HepG2 (cell line): ENCODE results near the gene OSGIN1. TPM values are rescaled to one million over a fixed set of nuclear protein-coding genes. Genes with fewer than 3 reads are reported as not detected.

Source experiments
- CHD4 ChIP-seq: fragments of 200-600 bp; sonication (generic); IDR thresholded peaks from 2 replicates; pipeline ENCODE4 v1.7.0; 2017; ENCODE audit warnings: mild to moderate bottlenecking, low read length, borderline replicate concordance
- IKZF1 ChIP-seq: fragments of 450-650 bp; IDR thresholded peaks from 2 replicates; pipeline ENCODE4 v1.7.1; 2016
- MTA3 ChIP-seq: sonication (generic); formaldehyde crosslinking; IDR thresholded peaks from 2 replicates; pipeline ENCODE4 v1.4.0; 2020; ENCODE audit warnings: missing genetic modification reagents
- MYC ChIP-seq: sonication (generic); formaldehyde crosslinking; IDR thresholded peaks from 2 replicates; pipeline ENCODE4 v1.9.0; 2021; ENCODE audit warnings: missing genetic modification reagents, borderline replicate concordance
- NR2F1 ChIP-seq, 2 experiments: fragments of 450-650 bp in 1 of 2; formaldehyde crosslinking in 1 of 2; IDR thresholded peaks; 2 replicates each; pipeline versions ENCODE4 v1.5.0 to v1.6.1; 2016 to 2020; ENCODE audit warnings: mild to moderate bottlenecking in 1 of 2, missing compliant biosample characterization in 1 of 2, missing genetic modification reagents in 1 of 2, moderate library complexity in 1 of 2
- NR2F2 ChIP-seq: IDR thresholded peaks from 2 replicates; pipeline ENCODE4 v1.6.1; 2012; ENCODE audit warnings: low read depth, inconsistent platforms, borderline replicate concordance
- RBM22 ChIP-seq: fragments of 200-400 bp; formaldehyde crosslinking; optimal IDR thresholded peaks from 2 replicates; pipeline ENCODE3; 2017; ENCODE audit warnings: mild to moderate bottlenecking, low read length, moderate library complexity
- SP5 ChIP-seq: IDR thresholded peaks from 2 replicates; pipeline ENCODE4 v1.6.1; 2016; ENCODE audit warnings: low read depth, borderline replicate concordance
- ZNF143 ChIP-seq: sonication (generic); formaldehyde crosslinking; IDR thresholded peaks from 2 replicates; pipeline ENCODE4 v1.4.0; 2020; ENCODE audit warnings: missing genetic modification reagents
- ZNF235 ChIP-seq: sonication (generic); formaldehyde crosslinking; IDR thresholded peaks from 2 replicates; pipeline ENCODE4 v1.8.1; 2023; ENCODE audit warnings: mild to moderate bottlenecking, missing genetic modification reagents, borderline replicate concordance
- ZNF263 ChIP-seq: sonication (generic); formaldehyde crosslinking; IDR thresholded peaks from 2 replicates; pipeline ENCODE4 v1.4.0; 2020; ENCODE audit warnings: missing genetic modification reagents
- ZNF337 ChIP-seq: sonication (generic); formaldehyde crosslinking; IDR thresholded peaks from 2 replicates; pipeline ENCODE4 v1.5.1; 2020; ENCODE audit warnings: missing genetic modification reagents, low read depth, mild to moderate bottlenecking, borderline replicate concordance
- ZNF550 ChIP-seq: sonication (generic); formaldehyde crosslinking; IDR thresholded peaks from 2 replicates; pipeline ENCODE4 v1.4.0; 2020; ENCODE audit warnings: mild to moderate bottlenecking, missing genetic modification reagents, borderline replicate concordance
- ZNF569 ChIP-seq: sonication (generic); formaldehyde crosslinking; IDR thresholded peaks from 2 replicates; pipeline ENCODE4 v1.5.0; 2020; ENCODE audit warnings: mild to moderate bottlenecking, missing genetic modification reagents, moderate library complexity, borderline replicate concordance
- ZNF878 ChIP-seq: sonication (generic); formaldehyde crosslinking; IDR thresholded peaks from 2 replicates; pipeline ENCODE4 v1.8.1; 2023; ENCODE audit warnings: mild to moderate bottlenecking, missing genetic modification reagents, moderate library complexity
- polyA plus RNA-seq, 8 experiments: library from polyadenylated mRNA; depleted of rRNA in 3 of 8; stranded (reverse) in 7 of 8; unstranded in 1 of 8; fragments of >200 nt; fragmentation: Illumina TruSeq in 4 of 8; extraction: Trizol in 4 of 8; gene quantifications; 2 replicates each; pipeline versions ENCODE4 v1.2.1 to v1.2.3, GENCODE V29; 2011 to 2016; ENCODE audit warnings: low read depth in 4 of 8, missing spikeins in 1 of 8, mixed read lengths in 1 of 8; ENCODE audit not compliant: insufficient read depth in 1 of 8
- total RNA-seq, 5 experiments: library from RNA; depleted of rRNA; stranded (reverse); fragments of >200 nt; fragmentation: Illumina TruSeq; extraction: Trizol; gene quantifications; 2 replicates each; pipeline ENCODE4 v1.2.3, GENCODE V29; 2016; ENCODE audit warnings: low read depth in 1 of 5
- TF ChIP-seq, protein P1 (sequence below): IDR thresholded peaks from 2 replicates; pipeline ENCODE4 v1.6.1; 2016; ENCODE audit warnings: mild to moderate bottlenecking, missing biosample characterization, missing genetic modification reagents
- TF ChIP-seq, protein P2 (sequence below): sonication (generic); formaldehyde crosslinking; IDR thresholded peaks from 2 replicates; pipeline ENCODE4 v1.5.0; 2020; ENCODE audit warnings: mild to moderate bottlenecking, missing genetic modification reagents
- TF ChIP-seq, protein P3 (sequence below), 2 experiments: sonication (generic) in 1 of 2; formaldehyde crosslinking in 1 of 2; IDR thresholded peaks; 2 replicates each; pipeline versions ENCODE4 v1.4.0 to v1.6.1; 2018 to 2020; ENCODE audit warnings: missing genetic modification reagents in 2 of 2, borderline replicate concordance in 1 of 2, low read depth in 1 of 2, mild to moderate bottlenecking in 1 of 2, missing biosample characterization in 1 of 2
- TF ChIP-seq, protein P4 (sequence below): sonication (generic); formaldehyde crosslinking; IDR thresholded peaks from 2 replicates; pipeline ENCODE4 v1.4.0; 2020; ENCODE audit warnings: missing genetic modification reagents, borderline replicate concordance

Gene OSGIN1
- total and polyA plus RNA-seq, 2 of the 13 experiments (the other 11 are each of a cell fraction or from before 2014, with no cell fraction given) = 20.5 to 27.1 TPM

DNA sequence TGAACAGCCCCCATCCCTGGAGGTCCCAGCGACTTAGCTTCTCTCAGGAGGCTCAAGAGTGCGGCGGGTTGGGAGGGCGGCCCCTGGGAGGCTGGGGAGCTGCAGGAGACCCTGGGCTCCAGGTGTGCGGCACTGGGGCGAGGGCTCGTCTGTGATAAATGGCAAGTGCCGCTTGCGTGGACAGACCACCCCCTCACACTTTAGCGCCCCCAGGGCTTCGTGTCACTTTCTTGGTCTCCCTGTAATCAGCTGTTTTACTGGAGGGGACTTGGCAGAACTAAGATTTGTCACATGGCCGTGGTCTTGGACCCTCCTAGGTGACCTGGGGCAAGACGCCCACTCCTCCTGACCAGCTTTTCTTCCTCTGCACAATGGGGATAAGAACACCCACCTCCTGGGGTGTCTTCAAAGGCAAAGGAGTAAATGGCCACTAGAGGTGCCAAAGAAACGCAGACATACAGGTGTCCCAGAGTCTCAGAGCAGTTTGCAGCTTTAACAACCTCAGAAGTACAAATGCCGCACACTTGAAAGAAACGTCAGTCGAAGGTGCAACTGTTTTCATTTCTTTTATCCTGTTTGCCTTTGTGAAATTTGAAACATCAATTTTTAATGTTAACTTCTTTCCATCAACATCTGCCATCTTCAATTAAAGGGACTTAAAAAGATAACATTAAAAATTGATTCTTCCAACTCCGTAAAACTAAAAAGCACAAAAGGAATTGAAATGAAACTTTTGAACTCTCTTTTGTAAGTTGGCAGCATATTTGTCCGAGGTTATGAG lies 946 bp downstream of the OSGIN1 start (continued):
- TF ChIP-seq IKZF1 = no peak
- TF ChIP-seq ZNF337 (CRISPR knock-in tag) = no peak
- TF ChIP-seq SP5 (CRISPR knock-in tag) = no peak
- TF ChIP-seq, protein P1, sequence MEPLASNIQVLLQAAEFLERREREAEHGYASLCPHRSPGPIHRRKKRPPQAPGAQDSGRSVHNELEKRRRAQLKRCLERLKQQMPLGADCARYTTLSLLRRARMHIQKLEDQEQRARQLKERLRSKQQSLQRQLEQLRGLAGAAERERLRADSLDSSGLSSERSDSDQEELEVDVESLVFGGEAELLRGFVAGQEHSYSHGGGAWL (CRISPR knock-in tag) = no peak; the same call in 1 of the 2 replicates
- 0 out of 2 replicates have a peak, but pooled peaks have one; percentile 3 for TF ChIP-seq NR2F2
- no peak for TF ChIP-seq ZNF143
- TF ChIP-seq MTA3 (CRISPR knock-in tag) = no peak
- TF ChIP-seq ZNF569 (CRISPR knock-in tag) = no peak
- 0 out of 2 replicates have a peak, but pooled peaks have one; percentile 40 for TF ChIP-seq CHD4
- TF ChIP-seq MYC (CRISPR knock-in tag) = no peak
- TF ChIP-seq, protein P2, sequence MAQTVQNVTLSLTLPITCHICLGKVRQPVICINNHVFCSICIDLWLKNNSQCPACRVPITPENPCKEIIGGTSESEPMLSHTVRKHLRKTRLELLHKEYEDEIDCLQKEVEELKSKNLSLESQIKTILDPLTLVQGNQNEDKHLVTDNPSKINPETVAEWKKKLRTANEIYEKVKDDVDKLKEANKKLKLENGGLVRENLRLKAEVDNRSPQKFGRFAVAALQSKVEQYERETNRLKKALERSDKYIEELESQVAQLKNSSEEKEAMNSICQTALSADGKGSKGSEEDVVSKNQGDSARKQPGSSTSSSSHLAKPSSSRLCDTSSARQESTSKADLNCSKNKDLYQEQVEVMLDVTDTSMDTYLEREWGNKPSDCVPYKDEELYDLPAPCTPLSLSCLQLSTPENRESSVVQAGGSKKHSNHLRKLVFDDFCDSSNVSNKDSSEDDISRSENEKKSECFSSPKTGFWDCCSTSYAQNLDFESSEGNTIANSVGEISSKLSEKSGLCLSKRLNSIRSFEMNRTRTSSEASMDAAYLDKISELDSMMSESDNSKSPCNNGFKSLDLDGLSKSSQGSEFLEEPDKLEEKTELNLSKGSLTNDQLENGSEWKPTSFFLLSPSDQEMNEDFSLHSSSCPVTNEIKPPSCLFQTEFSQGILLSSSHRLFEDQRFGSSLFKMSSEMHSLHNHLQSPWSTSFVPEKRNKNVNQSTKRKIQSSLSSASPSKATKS (CRISPR knock-in tag) = no peak
- TF ChIP-seq ZNF550 (CRISPR knock-in tag) = 0 out of 2 replicates have a peak, but pooled peaks have one; percentile 24
- TF ChIP-seq ZNF878 = no peak
- TF ChIP-seq RBM22 = peak; percentile 69
- TF ChIP-seq, protein P3, sequence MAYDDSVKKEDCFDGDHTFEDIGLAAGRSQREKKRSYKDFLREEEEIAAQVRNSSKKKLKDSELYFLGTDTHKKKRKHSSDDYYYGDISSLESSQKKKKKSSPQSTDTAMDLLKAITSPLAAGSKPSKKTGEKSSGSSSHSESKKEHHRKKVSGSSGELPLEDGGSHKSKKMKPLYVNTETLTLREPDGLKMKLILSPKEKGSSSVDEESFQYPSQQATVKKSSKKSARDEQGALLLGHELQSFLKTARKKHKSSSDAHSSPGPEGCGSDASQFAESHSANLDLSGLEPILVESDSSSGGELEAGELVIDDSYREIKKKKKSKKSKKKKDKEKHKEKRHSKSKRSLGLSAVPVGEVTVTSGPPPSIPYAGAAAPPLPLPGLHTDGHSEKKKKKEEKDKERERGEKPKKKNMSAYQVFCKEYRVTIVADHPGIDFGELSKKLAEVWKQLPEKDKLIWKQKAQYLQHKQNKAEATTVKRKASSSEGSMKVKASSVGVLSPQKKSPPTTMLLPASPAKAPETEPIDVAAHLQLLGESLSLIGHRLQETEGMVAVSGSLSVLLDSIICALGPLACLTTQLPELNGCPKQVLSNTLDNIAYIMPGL (CRISPR knock-in tag; IDR thresholded peaks at IDR 0.05; ENCODE audit: borderline replicate concordance in 1 of 2, low read depth in 1 of 2) = peak in 1 of 2 experiments; percentile 67; a peak in 3 of 4 replicates
- TF ChIP-seq ZNF263 (CRISPR knock-in tag) = no peak
- 0 out of 4 replicates have a peak, but pooled peaks of 1 of the 2 experiments have one; percentile 42 for TF ChIP-seq NR2F1 (CRISPR knock-in tag; IDR thresholded peaks at IDR 0.05)
- TF ChIP-seq ZNF235 = peak; percentile 64; the same call in 1 of the 2 replicates
- TF ChIP-seq, protein P4, sequence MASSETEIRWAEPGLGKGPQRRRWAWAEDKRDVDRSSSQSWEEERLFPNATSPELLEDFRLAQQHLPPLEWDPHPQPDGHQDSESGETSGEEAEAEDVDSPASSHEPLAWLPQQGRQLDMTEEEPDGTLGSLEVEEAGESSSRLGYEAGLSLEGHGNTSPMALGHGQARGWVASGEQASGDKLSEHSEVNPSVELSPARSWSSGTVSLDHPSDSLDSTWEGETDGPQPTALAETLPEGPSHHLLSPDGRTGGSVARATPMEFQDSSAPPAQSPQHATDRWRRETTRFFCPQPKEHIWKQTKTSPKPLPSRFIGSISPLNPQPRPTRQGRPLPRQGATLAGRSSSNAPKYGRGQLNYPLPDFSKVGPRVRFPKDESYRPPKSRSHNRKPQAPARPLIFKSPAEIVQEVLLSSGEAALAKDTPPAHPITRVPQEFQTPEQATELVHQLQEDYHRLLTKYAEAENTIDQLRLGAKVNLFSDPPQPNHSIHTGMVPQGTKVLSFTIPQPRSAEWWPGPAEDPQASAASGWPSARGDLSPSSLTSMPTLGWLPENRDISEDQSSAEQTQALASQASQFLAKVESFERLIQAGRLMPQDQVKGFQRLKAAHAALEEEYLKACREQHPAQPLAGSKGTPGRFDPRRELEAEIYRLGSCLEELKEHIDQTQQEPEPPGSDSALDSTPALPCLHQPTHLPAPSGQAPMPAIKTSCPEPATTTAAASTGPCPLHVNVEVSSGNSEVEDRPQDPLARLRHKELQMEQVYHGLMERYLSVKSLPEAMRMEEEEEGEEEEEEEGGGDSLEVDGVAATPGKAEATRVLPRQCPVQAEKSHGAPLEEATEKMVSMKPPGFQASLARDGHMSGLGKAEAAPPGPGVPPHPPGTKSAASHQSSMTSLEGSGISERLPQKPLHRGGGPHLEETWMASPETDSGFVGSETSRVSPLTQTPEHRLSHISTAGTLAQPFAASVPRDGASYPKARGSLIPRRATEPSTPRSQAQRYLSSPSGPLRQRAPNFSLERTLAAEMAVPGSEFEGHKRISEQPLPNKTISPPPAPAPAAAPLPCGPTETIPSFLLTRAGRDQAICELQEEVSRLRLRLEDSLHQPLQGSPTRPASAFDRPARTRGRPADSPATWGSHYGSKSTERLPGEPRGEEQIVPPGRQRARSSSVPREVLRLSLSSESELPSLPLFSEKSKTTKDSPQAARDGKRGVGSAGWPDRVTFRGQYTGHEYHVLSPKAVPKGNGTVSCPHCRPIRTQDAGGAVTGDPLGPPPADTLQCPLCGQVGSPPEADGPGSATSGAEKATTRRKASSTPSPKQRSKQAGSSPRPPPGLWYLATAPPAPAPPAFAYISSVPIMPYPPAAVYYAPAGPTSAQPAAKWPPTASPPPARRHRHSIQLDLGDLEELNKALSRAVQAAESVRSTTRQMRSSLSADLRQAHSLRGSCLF (CRISPR knock-in tag) = no peak
